ENCODE data around the gene NRXN3.

The NRXN3 gene

DNA sequence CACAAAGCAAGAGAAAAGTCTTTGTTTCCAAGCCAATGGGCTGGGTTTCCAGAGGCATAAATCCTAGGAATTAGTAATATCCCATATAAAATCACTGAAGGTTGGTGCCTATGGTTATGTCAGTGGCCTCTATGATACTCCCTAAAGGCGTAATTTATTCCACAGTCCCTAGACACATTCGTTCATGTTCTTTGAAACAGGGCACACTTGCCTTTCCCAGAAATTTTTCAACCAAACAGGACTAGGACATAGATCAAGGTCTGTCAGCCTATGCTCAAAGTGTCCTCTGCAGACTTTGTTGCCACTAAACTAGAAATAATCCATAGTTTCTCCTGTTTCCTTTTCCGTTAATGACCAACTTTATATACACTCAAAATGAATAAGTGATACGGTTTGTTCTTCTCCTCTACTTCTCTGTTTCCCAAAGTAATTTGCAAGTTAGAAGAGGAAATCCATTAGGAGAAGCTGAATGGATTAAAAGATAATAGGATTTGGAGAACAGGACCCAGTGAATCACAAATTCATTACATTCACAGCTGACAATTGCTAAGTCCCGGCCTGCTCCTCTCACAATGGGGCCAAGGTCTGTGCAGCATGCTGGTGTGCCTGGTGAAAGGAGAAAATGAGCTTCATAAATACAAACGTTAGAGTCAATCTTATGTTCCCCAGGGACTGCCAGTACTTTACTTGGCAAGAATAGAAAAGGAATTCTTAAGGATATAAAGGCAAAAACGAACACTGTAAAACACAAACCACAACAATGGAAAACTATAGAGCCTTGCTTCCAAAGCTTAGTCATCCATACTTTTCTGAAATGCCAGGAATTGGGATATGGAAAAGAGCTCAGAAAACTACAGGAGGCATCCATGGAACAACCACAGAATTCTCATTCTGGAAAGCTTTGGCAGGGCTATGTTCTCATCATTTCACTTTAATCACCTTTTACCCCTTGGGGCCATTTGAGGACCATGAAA lies 966.2 kb downstream of the NRXN3 start (continued):
- TF ChIP-seq, protein P1, sequence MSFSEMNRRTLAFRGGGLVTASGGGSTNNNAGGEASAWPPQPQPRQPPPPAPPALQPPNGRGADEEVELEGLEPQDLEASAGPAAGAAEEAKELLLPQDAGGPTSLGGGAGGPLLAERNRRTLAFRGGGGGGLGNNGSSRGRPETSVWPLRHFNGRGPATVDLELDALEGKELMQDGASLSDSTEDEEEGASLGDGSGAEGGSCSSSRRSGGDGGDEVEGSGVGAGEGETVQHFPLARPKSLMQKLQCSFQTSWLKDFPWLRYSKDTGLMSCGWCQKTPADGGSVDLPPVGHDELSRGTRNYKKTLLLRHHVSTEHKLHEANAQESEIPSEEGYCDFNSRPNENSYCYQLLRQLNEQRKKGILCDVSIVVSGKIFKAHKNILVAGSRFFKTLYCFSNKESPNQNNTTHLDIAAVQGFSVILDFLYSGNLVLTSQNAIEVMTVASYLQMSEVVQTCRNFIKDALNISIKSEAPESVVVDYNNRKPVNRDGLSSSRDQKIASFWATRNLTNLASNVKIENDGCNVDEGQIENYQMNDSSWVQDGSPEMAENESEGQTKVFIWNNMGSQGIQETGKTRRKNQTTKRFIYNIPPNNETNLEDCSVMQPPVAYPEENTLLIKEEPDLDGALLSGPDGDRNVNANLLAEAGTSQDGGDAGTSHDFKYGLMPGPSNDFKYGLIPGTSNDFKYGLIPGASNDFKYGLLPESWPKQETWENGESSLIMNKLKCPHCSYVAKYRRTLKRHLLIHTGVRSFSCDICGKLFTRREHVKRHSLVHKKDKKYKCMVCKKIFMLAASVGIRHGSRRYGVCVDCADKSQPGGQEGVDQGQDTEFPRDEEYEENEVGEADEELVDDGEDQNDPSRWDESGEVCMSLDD (tag by site-specific recombination; IDR thresholded peaks at IDR 0.05), result no peak
- no peak for TF ChIP-seq SCRT2 (tag by site-specific recombination; IDR thresholded peaks at IDR 0.05)
- no peak for TF ChIP-seq ZNF175 (tag by site-specific recombination; IDR thresholded peaks at IDR 0.05)
- TF ChIP-seq ZFP3 (tag by site-specific recombination; IDR thresholded peaks at IDR 0.05; ENCODE audit: low read depth), result no peak
- TF ChIP-seq ZNF221 (tag by site-specific recombination; IDR thresholded peaks at IDR 0.05; ENCODE audit: borderline replicate concordance), result no peak

DNA sequence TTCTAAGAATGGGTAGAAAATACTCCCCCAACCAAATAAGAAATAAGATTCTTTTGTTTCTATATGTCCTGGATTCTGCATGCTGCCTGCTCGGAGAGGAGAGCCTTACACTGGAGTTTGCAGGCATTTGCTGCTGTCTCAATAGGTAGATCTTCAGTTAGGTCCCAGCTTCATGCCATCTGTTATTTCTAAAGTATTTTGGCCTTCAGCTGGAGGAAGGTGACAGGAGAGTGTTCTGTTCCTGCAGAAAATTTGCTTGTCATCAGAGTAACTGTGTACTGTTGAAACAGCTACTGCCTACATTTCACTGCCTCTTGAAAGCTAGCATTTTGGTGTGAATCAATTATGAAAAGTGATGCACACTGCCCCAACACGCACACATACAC lies 966.9 kb downstream of the NRXN3 start:
- Histone ChIP-seq H3K36me3 (ENCODE audit: control insufficient read depth in 2 of 2, insufficient read depth in 1 of 2, low read length in 2 of 2) (no peaks in the 10 kb centered on the region), H3K4me1 (ENCODE audit: control insufficient read depth, insufficient read depth, low read length) (no peaks in the 10 kb centered on the region), H3K4me3 (ENCODE audit: low read depth, low read length) (no peak overlapping the region), H3K27ac (ENCODE audit: extremely low read depth, low read depth, low read length) (no peak overlapping the region), H3K9me3 (ENCODE audit: control insufficient read depth, insufficient read depth, low read depth, low read length) (no peaks in the 10 kb centered on the region)
- POLR2A ChIA-PET, result interaction anchor here (0.6 kb wide), 1 partner anchor 1805 kb away, joined by 3 read pairs; the partner anchor contains the start of gene CEP128
- CTCF ChIA-PET, result interaction anchor here (0.6 kb wide), 1 partner anchor 203 kb away, joined by 3 read pairs; no protein-coding TSS in a partner anchor
- TF ChIP-seq, protein P2, sequence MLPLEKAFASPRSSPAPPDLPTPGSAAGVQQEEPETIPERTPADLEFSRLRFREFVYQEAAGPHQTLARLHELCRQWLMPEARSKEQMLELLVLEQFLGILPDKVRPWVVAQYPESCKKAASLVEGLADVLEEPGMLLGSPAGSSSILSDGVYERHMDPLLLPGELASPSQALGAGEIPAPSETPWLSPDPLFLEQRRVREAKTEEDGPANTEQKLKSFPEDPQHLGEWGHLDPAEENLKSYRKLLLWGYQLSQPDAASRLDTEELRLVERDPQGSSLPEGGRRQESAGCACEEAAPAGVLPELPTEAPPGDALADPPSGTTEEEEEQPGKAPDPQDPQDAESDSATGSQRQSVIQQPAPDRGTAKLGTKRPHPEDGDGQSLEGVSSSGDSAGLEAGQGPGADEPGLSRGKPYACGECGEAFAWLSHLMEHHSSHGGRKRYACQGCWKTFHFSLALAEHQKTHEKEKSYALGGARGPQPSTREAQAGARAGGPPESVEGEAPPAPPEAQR (tag by site-specific recombination; IDR thresholded peaks at IDR 0.05), result no peak
- no peak for TF ChIP-seq SCRT1 (tag by site-specific recombination; IDR thresholded peaks at IDR 0.05; ENCODE audit: borderline replicate concordance)
- no peak for TF ChIP-seq ZNF558 (tag by site-specific recombination; IDR thresholded peaks at IDR 0.05)

DNA sequence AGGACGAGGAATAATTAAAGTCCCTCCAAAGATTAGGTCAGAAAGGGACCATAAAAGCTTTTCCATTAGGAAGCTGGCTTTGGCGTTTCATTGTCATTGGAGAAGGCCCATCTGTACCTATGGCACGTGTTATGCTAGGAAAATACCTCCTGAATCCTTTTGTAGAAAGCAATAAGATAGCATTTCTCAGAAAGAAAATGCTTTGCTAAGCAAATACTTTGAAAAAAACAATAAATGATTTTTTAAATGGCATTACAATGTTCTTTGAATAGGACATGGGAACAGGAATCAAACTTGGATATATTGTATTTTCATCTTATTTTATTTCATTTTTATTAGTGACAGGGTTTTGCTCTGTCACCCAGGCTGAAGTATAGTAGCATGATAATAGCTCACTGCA lies 967.7 kb downstream of the NRXN3 start:
- ChIA-PET POLR2A (interaction anchor here (0.6 kb wide), 1 partner anchor 1804 kb away, joined by 3 read pairs; the partner anchor contains the start of gene CEP128), CTCF (no interaction called here)
- Histone ChIP-seq H3K27ac (ENCODE audit: extremely low read depth, low read depth, low read length) (no peak overlapping the region), H3K4me1 (ENCODE audit: control insufficient read depth, insufficient read depth, low read length) (no peaks in the 10 kb centered on the region), H3K9me3 (ENCODE audit: control insufficient read depth, insufficient read depth, low read depth, low read length) (no peaks in the 10 kb centered on the region), H3K36me3 (ENCODE audit: control insufficient read depth in 2 of 2, insufficient read depth in 1 of 2, low read length in 2 of 2) (no peaks in the 10 kb centered on the region), H3K4me3 (ENCODE audit: low read depth, low read length) (no peak overlapping the region)
- TF ChIP-seq ZNF549 (tag by site-specific recombination; IDR thresholded peaks at IDR 0.05), result no peak
- TF ChIP-seq SP2 (tag by site-specific recombination; IDR thresholded peaks at IDR 0.05), result no peak
- no peak for TF ChIP-seq ZNF37A (tag by site-specific recombination; IDR thresholded peaks at IDR 0.05)
- no peak for TF ChIP-seq BCL11B (tag by site-specific recombination; IDR thresholded peaks at IDR 0.05; ENCODE audit: low read depth)
- TF ChIP-seq SCRT1 (tag by site-specific recombination; IDR thresholded peaks at IDR 0.05; ENCODE audit: borderline replicate concordance), result no peak
- no peak for TF ChIP-seq SP7 (tag by site-specific recombination; IDR thresholded peaks at IDR 0.05)
- TF ChIP-seq, protein P3, sequence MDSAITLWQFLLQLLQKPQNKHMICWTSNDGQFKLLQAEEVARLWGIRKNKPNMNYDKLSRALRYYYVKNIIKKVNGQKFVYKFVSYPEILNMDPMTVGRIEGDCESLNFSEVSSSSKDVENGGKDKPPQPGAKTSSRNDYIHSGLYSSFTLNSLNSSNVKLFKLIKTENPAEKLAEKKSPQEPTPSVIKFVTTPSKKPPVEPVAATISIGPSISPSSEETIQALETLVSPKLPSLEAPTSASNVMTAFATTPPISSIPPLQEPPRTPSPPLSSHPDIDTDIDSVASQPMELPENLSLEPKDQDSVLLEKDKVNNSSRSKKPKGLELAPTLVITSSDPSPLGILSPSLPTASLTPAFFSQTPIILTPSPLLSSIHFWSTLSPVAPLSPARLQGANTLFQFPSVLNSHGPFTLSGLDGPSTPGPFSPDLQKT (IDR thresholded peaks at IDR 0.05; ENCODE audit: borderline replicate concordance, low read depth, low read length), result no peak
- TF ChIP-seq, protein P4, sequence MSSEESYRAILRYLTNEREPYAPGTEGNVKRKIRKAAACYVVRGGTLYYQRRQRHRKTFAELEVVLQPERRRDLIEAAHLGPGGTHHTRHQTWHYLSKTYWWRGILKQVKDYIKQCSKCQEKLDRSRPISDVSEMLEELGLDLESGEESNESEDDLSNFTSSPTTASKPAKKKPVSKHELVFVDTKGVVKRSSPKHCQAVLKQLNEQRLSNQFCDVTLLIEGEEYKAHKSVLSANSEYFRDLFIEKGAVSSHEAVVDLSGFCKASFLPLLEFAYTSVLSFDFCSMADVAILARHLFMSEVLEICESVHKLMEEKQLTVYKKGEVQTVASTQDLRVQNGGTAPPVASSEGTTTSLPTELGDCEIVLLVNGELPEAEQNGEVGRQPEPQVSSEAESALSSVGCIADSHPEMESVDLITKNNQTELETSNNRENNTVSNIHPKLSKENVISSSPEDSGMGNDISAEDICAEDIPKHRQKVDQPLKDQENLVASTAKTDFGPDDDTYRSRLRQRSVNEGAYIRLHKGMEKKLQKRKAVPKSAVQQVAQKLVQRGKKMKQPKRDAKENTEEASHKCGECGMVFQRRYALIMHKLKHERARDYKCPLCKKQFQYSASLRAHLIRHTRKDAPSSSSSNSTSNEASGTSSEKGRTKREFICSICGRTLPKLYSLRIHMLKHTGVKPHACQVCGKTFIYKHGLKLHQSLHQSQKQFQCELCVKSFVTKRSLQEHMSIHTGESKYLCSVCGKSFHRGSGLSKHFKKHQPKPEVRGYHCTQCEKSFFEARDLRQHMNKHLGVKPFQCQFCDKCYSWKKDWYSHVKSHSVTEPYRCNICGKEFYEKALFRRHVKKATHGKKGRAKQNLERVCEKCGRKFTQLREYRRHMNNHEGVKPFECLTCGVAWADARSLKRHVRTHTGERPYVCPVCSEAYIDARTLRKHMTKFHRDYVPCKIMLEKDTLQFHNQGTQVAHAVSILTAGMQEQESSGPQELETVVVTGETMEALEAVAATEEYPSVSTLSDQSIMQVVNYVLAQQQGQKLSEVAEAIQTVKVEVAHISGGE (tag by site-specific recombination; conservative IDR thresholded peaks at IDR 0.05; ENCODE audit: low read depth), result no peak
- no peak for TF ChIP-seq ZNF416 (tag by site-specific recombination; IDR thresholded peaks at IDR 0.05)
- TF ChIP-seq HOXA7 (CRISPR knock-in tag; IDR thresholded peaks at IDR 0.05; ENCODE audit: borderline replicate concordance), result no peak
- TF ChIP-seq TRIM28 (IDR thresholded peaks at IDR 0.05; ENCODE audit: borderline replicate concordance, low read length), result no peak
- no peak for TF ChIP-seq ZNF138 (tag by site-specific recombination; IDR thresholded peaks at IDR 0.05; ENCODE audit: borderline replicate concordance)
